Right lobe of liver (tissue), 6 donors: ENCODE results near the gene P2RY2. TPM values are rescaled to one million over a fixed set of nuclear protein-coding genes. Genes with fewer than 3 reads are reported as not detected.

Source experiments
- ATAC-seq, 4 donors: fragments of 200-7000 bp; cut with Tn5 transposase; one replicate each; pipeline ENCODE4 v1.9.1; 2020; ENCODE audit warnings: mild to moderate bottlenecking in 4 of 4, moderate library complexity in 4 of 4
- DNase-seq, 3 donors: peaks; one replicate each; pipeline ENCODE4 v3.0.0-alpha.2; 2020
- H3K27ac ChIP-seq, 3 donors: fragments of 200-600 bp; one replicate each; pipeline ENCODE4 v1.8.0; 2022
- H3K27me3 ChIP-seq, 2 donors: fragments of 200-600 bp; one replicate each; pipeline ENCODE4 v1.8.0; 2022
- H3K36me3 ChIP-seq, 4 donors: fragments of 200-600 bp; sonication (generic) in 1 of 4; one replicate each; pipeline versions ENCODE4 v1.5.1 to v1.8.0; 2017 to 2022; ENCODE audit warnings: control low read depth in 1 of 4
- H3K4me1 ChIP-seq, 4 donors: fragments of 200-600 bp; sonication (generic) in 1 of 4; one replicate each; pipeline versions ENCODE4 v1.5.1 to v1.8.0; 2017 to 2022; ENCODE audit warnings: control low read depth in 1 of 4
- H3K4me3 ChIP-seq, 3 donors: fragments of 200-600 bp; one replicate each; pipeline ENCODE4 v1.8.0; 2022
- H3K9me3 ChIP-seq, 4 donors: fragments of 200-600 bp; sonication (generic) in 1 of 4; one replicate each; pipeline versions ENCODE4 v1.5.1 to v1.8.0; 2017 to 2022; ENCODE audit warnings: control low read depth in 1 of 4
- POLR2A ChIP-seq: fragments of 450-650 bp; IDR thresholded peaks from one replicate; pipeline ENCODE4 v1.6.1; 2017; ENCODE audit warnings: antibody characterized with exemption, mild to moderate bottlenecking
- WGBS: methylation state at CpG from one replicate; pipeline ENCODE4 v1.1.6; 2018; ENCODE audit warnings: low coverage, low lambda C conversion rate; ENCODE audit not compliant: insufficient coverage; ENCODE audit errors: missing lambda C conversion rate; 5-methylcytosine and 5-hydroxymethylcytosine counted together
- intact Hi-C, 2 donors: fragments of 100-400 bp; cut with DNase I; formaldehyde crosslinking; loops; one replicate each; pipeline versions ENCODE4 v1.11.2 to v1.14.1; 2022
- total RNA-seq, 6 experiments: library from RNA; depleted of rRNA in 2 of 6; stranded (reverse); fragments of >200 nt in 2 of 6; fragmentation: NEBNext Ultra II Directional in 3 of 6; extraction: Animal tissue kit (Norgen Biotek cat#: 25700) in 3 of 6; gene quantifications; one replicate each; pipeline versions ENCODE4 v1.1.0 to v1.2.4, GENCODE V29; 2016 to 2023
- TF ChIP-seq, protein P1 (sequence below), 4 donors: fragments of 200-600 bp in 3 of 4; fragments of 450-650 bp in 1 of 4; IDR thresholded peaks; one replicate each; pipeline versions ENCODE4 v1.5.1 to v1.8.0; 2016 to 2022; ENCODE audit warnings: antibody characterized with exemption in 4 of 4, mild to moderate bottlenecking in 2 of 4
- donor health status: DM: no; HTN: yes; CAD: no.
- donor health status: DM: no; HTN: no; CAD: no.
- donor health status: DM: no; HTN: no; CAD: no.
- donor health status: DM: no; HTN: yes; CAD: no.
- donor health status: DM: no; HTN: yes; CAD: no.

P2RY2 gene
- total RNA-seq, 6 experiments from 2014 or later: 2.6 to 5.1 (median 3.5) TPM

DNA sequence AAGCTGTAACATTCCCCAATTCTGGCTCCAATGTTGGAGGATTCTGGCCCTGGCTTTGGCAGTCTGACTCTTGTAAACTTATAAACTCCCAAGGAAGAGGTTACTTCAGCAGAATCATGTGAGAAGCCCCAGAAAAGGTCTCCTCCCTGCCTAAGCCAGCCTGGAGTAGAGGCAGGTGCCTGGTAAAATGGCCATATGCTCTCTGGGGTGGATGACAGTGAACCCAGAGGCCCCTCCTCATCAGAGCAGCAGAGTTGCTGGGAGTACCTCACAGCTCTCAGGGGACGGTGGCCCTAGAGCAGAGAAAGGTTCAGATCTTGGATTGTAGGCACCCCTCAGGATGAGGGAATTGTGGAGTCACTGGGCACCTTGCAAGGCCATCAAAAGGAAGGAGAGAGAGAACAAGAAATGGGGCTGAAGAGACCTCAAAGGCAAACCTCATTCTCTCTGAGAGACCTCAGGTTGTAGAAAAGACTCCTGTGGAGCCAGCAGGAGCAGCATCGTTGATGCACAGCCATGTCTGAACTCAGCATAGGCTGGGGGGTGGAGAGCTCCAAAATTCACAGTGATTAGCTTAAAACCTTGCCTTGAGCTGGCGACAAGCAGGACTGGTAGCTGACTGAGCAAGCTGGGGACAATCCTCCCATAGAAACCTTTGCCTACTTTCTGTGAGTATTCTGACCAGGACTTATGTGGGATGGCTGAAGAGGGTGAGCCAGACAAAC, 49.2 kb downstream of the P2RY2 start:
- H3K4me3 ChIP-seq: no peak overlapping the region
- no peaks in the 10 kb centered on the region for H3K36me3 ChIP-seq
- H3K4me1 ChIP-seq: no peaks in the 10 kb centered on the region
- H3K27ac ChIP-seq: no peak overlapping the region
- 0% methylated on average over 1 of the region's 3 CpGs for WGBS
- no peaks in the 10 kb centered on the region for H3K9me3 ChIP-seq
- no peak for TF ChIP-seq POLR2A
- TF ChIP-seq, protein P1, sequence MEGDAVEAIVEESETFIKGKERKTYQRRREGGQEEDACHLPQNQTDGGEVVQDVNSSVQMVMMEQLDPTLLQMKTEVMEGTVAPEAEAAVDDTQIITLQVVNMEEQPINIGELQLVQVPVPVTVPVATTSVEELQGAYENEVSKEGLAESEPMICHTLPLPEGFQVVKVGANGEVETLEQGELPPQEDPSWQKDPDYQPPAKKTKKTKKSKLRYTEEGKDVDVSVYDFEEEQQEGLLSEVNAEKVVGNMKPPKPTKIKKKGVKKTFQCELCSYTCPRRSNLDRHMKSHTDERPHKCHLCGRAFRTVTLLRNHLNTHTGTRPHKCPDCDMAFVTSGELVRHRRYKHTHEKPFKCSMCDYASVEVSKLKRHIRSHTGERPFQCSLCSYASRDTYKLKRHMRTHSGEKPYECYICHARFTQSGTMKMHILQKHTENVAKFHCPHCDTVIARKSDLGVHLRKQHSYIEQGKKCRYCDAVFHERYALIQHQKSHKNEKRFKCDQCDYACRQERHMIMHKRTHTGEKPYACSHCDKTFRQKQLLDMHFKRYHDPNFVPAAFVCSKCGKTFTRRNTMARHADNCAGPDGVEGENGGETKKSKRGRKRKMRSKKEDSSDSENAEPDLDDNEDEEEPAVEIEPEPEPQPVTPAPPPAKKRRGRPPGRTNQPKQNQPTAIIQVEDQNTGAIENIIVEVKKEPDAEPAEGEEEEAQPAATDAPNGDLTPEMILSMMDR (IDR thresholded peaks at IDR 0.05): no peak
- peak in 1 of 3 donors; percentile 19 for DNase-seq
- no peaks in the 10 kb centered on the region for H3K27me3 ChIP-seq
- intact Hi-C loops: no loop called here
- no peak for ATAC-seq

DNA sequence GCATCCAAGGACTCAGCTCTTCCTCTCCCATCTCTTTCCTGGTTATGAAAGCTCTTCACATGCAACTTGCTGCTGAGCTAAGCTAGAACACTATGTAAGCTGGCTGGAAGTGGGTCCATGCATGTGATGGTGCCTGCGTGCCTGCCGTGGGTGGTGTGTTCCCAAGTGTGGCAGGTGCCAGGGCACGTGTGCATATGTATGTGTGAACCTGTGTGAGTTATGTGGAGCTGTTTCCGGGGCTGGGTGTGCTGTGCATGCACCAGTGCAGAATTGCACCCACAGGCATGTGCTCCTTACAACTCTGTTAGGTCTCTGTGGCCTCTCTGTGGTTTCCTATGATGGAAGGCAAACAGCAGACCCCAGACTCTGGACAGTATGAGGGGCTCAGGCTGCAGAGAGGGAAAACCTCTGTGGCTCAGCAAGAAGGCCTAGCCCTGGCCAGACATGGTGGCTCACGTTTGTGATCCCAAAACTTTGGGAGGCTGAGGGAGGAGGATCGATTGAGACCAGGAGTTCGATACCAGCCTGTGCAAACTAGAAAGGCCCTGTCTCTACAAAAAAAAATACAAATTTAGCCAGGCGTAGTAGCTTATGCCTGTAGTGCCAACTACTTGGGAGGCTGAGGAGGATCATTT, 49.9 kb downstream of the P2RY2 start:
- no peaks in the 10 kb centered on the region for H3K27me3 ChIP-seq
- no peaks in the 10 kb centered on the region for H3K9me3 ChIP-seq
- intact Hi-C loops: no loop called here
- no peaks in the 10 kb centered on the region for H3K4me1 ChIP-seq
- DNase-seq (peak in 1 of 3 donors; percentile 20), ATAC-seq (no peak)
- WGBS: 17% methylated on average over 1 of the region's 8 CpGs
- H3K36me3 ChIP-seq: no peaks in the 10 kb centered on the region
- no peak overlapping the region for H3K27ac ChIP-seq
- H3K4me3 ChIP-seq: no peak overlapping the region
- TF ChIP-seq, protein P1 (IDR thresholded peaks at IDR 0.05): no peak
- no peak for TF ChIP-seq POLR2A

DNA sequence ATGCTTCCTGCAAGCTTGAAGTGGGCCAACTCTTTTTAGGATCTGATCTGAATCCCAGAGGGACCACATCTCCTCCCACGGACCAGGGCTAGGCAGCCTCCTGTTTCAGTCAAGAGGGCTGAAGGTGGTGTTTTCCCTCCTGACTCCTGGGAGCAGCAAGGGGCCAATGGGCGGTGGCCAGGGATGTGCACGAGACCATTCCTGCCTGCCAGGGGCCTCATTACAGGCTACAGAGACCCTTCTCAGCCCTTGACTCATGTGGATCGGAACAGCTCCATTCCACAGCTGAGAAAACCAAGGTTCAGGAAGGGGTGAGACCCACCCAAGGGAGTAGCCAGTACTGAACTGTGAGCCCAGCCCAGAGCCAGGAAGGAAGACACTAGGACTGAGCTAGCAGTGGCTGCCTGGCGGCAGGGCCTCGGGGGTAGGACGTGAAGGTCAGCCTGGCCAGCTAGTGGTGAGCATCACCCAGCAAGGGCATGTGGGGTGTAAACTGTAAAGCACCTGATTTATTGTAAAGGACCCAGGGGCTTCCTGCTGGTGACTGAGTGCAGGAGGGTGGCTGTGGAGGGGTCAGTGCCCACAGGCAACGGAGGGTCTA, 50.7 kb downstream of the P2RY2 start:
- Histone ChIP-seq H3K36me3 (no peaks in the 10 kb centered on the region), H3K27me3 (no peaks in the 10 kb centered on the region), H3K27ac (no peak overlapping the region), H3K9me3 (no peaks in the 10 kb centered on the region), H3K4me1 (no peaks in the 10 kb centered on the region), H3K4me3 (no peak overlapping the region)
- 67% methylated on average over 1 of the region's 8 CpGs for WGBS
- ATAC-seq: no peak
- intact Hi-C loops: no loop called here
- DNase-seq: peak in 1 of 3 donors; percentile 32
- no peak for TF ChIP-seq POLR2A
- TF ChIP-seq, protein P1 (IDR thresholded peaks at IDR 0.05): no peak

DNA sequence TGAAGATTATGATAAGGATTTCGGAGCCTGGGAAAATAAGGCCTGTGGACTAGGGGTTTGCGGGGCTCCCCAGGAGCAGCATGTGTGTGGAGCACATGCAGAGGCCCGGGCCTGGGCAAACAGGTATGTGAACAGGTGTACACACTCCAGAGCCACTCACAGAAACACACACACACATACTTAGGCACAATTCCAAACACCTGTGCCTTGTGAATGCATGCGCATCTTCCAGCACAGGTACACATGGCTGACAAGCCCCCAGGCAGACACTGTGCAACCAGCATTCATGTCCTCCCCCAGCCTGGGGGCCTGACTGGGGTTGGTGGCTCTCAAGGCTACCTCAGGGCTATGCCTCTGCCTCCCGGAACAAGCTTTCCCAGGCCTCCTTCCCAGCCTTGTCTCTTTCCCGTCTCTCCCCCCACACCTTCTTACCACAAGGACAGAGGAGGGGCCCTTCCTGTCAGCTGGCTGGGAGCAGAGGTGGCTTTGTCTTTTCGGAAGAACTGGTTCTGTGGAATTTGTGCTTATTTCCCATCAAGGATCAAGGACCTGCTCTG, 51.5 kb downstream of the P2RY2 start:
- no peaks in the 10 kb centered on the region for H3K4me1 ChIP-seq
- no peaks in the 10 kb centered on the region for H3K36me3 ChIP-seq
- intact Hi-C loops: no loop called here
- no peak for TF ChIP-seq POLR2A
- TF ChIP-seq, protein P1 (IDR thresholded peaks at IDR 0.05): no peak
- H3K27ac ChIP-seq: no peak overlapping the region
- no peak for ATAC-seq
- peak in 1 of 3 donors; percentile 39 for DNase-seq
- no peak overlapping the region for H3K4me3 ChIP-seq
- no peaks in the 10 kb centered on the region for H3K27me3 ChIP-seq
- WGBS: 77% methylated on average over 5 of the region's 7 CpGs
- H3K9me3 ChIP-seq: no peaks in the 10 kb centered on the region
